B cell (primary cell): ENCODE data around the gene NCAN.

Experiments used
- EZH2 ChIP-seq: IDR thresholded peaks from 2 replicates; pipeline ENCODE4 v1.6.1; 2012; ENCODE audit warnings: borderline replicate concordance, low read depth, mild to moderate bottlenecking, moderate library complexity, low read length; ENCODE audit not compliant: insufficient read depth, poor library complexity, severe bottlenecking
- TF ChIP-seq, protein P1 (sequence below): fragments of 200-600 bp; IDR thresholded peaks from one replicate; pipeline ENCODE4 v1.8.0; 2022; ENCODE audit warnings: antibody characterized with exemption, mild to moderate bottlenecking

DNA sequence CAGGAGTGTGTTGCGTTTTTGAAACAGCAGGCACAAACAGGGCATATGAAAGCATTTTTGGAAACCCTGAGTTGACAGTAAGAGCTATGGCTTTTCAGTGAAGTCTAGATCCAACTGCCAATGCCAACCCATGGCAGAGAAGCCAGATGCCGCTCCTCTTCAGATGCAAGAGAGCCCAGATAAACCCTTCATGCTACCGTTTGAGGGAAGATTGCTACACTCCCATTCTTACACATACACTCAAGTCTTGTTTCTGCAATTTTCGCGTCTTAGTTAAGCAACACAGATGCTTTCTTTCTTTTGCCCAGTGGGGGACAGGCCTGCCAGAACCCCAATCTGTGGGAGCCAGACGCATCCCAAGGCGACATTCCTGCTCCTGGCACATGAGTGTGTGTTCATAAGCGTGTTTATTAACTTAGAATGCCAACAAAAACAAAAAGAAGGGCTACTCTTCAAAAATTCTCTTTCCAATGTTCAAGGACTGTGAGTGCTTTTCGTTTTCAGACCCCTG, 30.2 kb upstream of the NCAN start:
- TF ChIP-seq, protein P1, sequence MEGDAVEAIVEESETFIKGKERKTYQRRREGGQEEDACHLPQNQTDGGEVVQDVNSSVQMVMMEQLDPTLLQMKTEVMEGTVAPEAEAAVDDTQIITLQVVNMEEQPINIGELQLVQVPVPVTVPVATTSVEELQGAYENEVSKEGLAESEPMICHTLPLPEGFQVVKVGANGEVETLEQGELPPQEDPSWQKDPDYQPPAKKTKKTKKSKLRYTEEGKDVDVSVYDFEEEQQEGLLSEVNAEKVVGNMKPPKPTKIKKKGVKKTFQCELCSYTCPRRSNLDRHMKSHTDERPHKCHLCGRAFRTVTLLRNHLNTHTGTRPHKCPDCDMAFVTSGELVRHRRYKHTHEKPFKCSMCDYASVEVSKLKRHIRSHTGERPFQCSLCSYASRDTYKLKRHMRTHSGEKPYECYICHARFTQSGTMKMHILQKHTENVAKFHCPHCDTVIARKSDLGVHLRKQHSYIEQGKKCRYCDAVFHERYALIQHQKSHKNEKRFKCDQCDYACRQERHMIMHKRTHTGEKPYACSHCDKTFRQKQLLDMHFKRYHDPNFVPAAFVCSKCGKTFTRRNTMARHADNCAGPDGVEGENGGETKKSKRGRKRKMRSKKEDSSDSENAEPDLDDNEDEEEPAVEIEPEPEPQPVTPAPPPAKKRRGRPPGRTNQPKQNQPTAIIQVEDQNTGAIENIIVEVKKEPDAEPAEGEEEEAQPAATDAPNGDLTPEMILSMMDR: no peak
- TF ChIP-seq EZH2: no peak
